Measurements from ENCODE around the gene OR51A7.

The OR51A7 gene

GRCh38 chr11:4957396-4957795 lies 53.8 kb downstream of the OR51A7 start:
- DNase-seq, result no peak
